HCT116 (cell line): ENCODE data around the gene ACBD6. TPM values are rescaled to one million over a fixed set of nuclear protein-coding genes. Genes with fewer than 3 reads are reported as not detected.

Source experiments
- ATAC-seq: fragments of 200-7000 bp; cut with Tn5 transposase; 2 replicates; pipeline ENCODE4 v1.9.1; 2020; ENCODE audit warnings: mild to moderate bottlenecking, moderate library complexity
- BruUV-seq: library from RNA; stranded (reverse); fragments of 400-500 nt; replicated peaks from 2 replicates; lab custom pipeline; 2021; lab: Mats Ljungman, UMichigan
- CTCF ChIA-PET: fragments of 300-600 bp; sonication (Branson Sonifier 250); formaldehyde crosslinking; loops from one replicate; lab custom pipeline; 2021; ENCODE audit warnings: antibody characterized with exemption; lab: Charles Lee
- POLR2A ChIA-PET: fragments of 300-600, 350-600 bp; sonication (Branson Sonifier 250); formaldehyde crosslinking; loops from one replicate; lab custom pipeline; 2021; ENCODE audit warnings: antibody characterized with exemption; lab: Charles Lee
- RAD21 ChIA-PET, 2 experiments: fragments of 300-600 bp; sonication (Branson Sonifier 250); formaldehyde crosslinking; loops; one replicate each; lab custom pipeline; 2023; ENCODE audit warnings: low total read pairs in 2 of 2; ENCODE audit not compliant: uncharacterized antibody in 2 of 2, unreplicated experiment in 2 of 2, low non-redundant PET in 1 of 2; lab: Charles Lee
- DNase-seq: peaks from one replicate; pipeline ENCODE4 v3.0.0-alpha.2; 2010; ENCODE audit warnings: low read depth, low spot score
- H2AFZ ChIP-seq: fragments of 200-600 bp; shearing (Covaris generic), sonication (generic); 2 replicates; pipeline ENCODE4 v1.6.1; 2017; ENCODE audit warnings: low read depth, mixed run types, mixed read lengths, antibody characterized with exemption, low read length; ENCODE audit not compliant: poor library complexity, severe bottlenecking
- H3K27ac ChIP-seq: 2 replicates; pipeline ENCODE4 v1.5.1; 2012; ENCODE audit warnings: low read depth, low read length
- H3K27me3 ChIP-seq: fragments of 200-600 bp; sonication (generic); 2 replicates; pipeline ENCODE4 v1.6.1; 2016; ENCODE audit warnings: mixed run types, low read length, mixed read lengths; ENCODE audit not compliant: insufficient read depth
- H3K36me3 ChIP-seq, 2 experiments: fragments of 200-500 bp in 1 of 2; fragments of 200-600 bp in 1 of 2; sonication (Bioruptor generic) in 1 of 2; sonication (generic) in 1 of 2; 2 replicates each; pipeline versions ENCODE4 v1.5.1 to v1.6.1; 2014 to 2016; ENCODE audit warnings: low read length in 2 of 2, inconsistent platforms in 1 of 2, mixed read lengths in 1 of 2, mixed run types in 1 of 2; ENCODE audit not compliant: insufficient read depth in 2 of 2, control insufficient read depth in 1 of 2
- H3K4me1 ChIP-seq, 2 experiments: fragments of 200-600 bp in 1 of 2; sonication (generic) in 1 of 2; 2 replicates each; pipeline versions ENCODE4 v1.5.1 to v1.6.1; 2012 to 2017; ENCODE audit warnings: low read length in 2 of 2, inconsistent platforms in 1 of 2, mild to moderate bottlenecking in 1 of 2, mixed read lengths in 1 of 2, mixed run types in 1 of 2, moderate library complexity in 1 of 2; ENCODE audit not compliant: insufficient read depth in 2 of 2, control insufficient read depth in 1 of 2
- H3K4me2 ChIP-seq: fragments of 200-600 bp; sonication (generic); 2 replicates; pipeline ENCODE4 v1.6.1; 2017; ENCODE audit warnings: mixed run types, low read length, mixed read lengths
- H3K4me3 ChIP-seq, 2 experiments: fragments of 200-600 bp in 1 of 2; sonication (generic) in 1 of 2; replicated peaks in 1 of 2; 2 replicates each; pipeline ENCODE4 v1.5.1; 2011 to 2016; ENCODE audit warnings: low read length in 2 of 2, control low read depth in 1 of 2, low read depth in 1 of 2, mild to moderate bottlenecking in 1 of 2, mixed read lengths in 1 of 2, mixed run types in 1 of 2
- H3K79me2 ChIP-seq: fragments of 200-600 bp; sonication (generic); 2 replicates; pipeline ENCODE4 v1.6.1; 2017; ENCODE audit warnings: mild to moderate bottlenecking, mixed run types, low read length, moderate library complexity, mixed read lengths; ENCODE audit not compliant: insufficient read depth
- H3K9ac ChIP-seq: fragments of 200-600 bp; sonication (generic); 2 replicates; pipeline ENCODE4 v1.6.1; 2016; ENCODE audit warnings: low read length, mixed read lengths
- H3K9me2 ChIP-seq: fragments of 200-600 bp; sonication (generic), shearing (Covaris generic); 2 replicates; pipeline ENCODE4 v1.6.1; 2017; ENCODE audit warnings: mixed run types, mild to moderate bottlenecking, moderate library complexity; ENCODE audit not compliant: insufficient read depth
- H3K9me3 ChIP-seq, 2 experiments: fragments of 200-500 bp in 1 of 2; fragments of 200-600 bp in 1 of 2; sonication (Bioruptor generic) in 1 of 2; sonication (generic) in 1 of 2; 2 replicates each; pipeline ENCODE4 v1.6.1; 2014 to 2017; ENCODE audit warnings: low read length in 2 of 2, mixed read lengths in 2 of 2, inconsistent platforms in 1 of 2, low read depth in 1 of 2, mild to moderate bottlenecking in 1 of 2, mixed run types in 1 of 2, moderate library complexity in 1 of 2; ENCODE audit not compliant: control insufficient read depth in 1 of 2, insufficient read depth in 1 of 2
- H4K20me1 ChIP-seq: fragments of 200-600 bp; sonication (generic), shearing (Covaris generic); 2 replicates; pipeline ENCODE4 v1.6.1; 2017; ENCODE audit warnings: mixed run types, mild to moderate bottlenecking, moderate library complexity; ENCODE audit not compliant: insufficient read depth
- ATF3 ChIP-seq: IDR thresholded peaks from 2 replicates; pipeline ENCODE4 v1.6.1; 2012
- CEBPB ChIP-seq: IDR thresholded peaks from 2 replicates; pipeline ENCODE4 v1.6.1; 2012; ENCODE audit warnings: low read depth
- CTCF ChIP-seq, 3 experiments: fragments of 200-600 bp in 1 of 3; sonication (generic) in 1 of 3; IDR thresholded peaks in 2 of 3; conservative IDR thresholded peaks in 1 of 3; 2 replicates each; pipeline ENCODE4 v1.5.1; 2012 to 2017; ENCODE audit warnings: low read depth in 2 of 3, low read length in 2 of 3, antibody characterized with exemption in 1 of 3, borderline replicate concordance in 1 of 3, control low read depth in 1 of 3, mild to moderate bottlenecking in 1 of 3, mixed read lengths in 1 of 3, mixed run types in 1 of 3, moderate library complexity in 1 of 3; ENCODE audit not compliant: insufficient read depth in 1 of 3
- FOSL1 ChIP-seq: IDR thresholded peaks from 2 replicates; pipeline ENCODE4 v1.6.1; 2012; ENCODE audit warnings: low read depth
- MAX ChIP-seq: IDR thresholded peaks from 2 replicates; pipeline ENCODE4 v1.6.1; 2012
- RAD21 ChIP-seq: IDR thresholded peaks from 2 replicates; pipeline ENCODE4 v1.6.1; 2012; ENCODE audit warnings: low read depth, mild to moderate bottlenecking
- REST ChIP-seq: IDR thresholded peaks from 2 replicates; pipeline ENCODE4 v1.6.1; 2012; ENCODE audit warnings: low read depth
- SIN3A ChIP-seq: IDR thresholded peaks from 2 replicates; pipeline ENCODE4 v1.6.1; 2012; ENCODE audit warnings: low read depth
- YY1 ChIP-seq: IDR thresholded peaks from 2 replicates; pipeline ENCODE4 v1.6.1; 2011; ENCODE audit warnings: low read length, low read depth, moderate library complexity, mild to moderate bottlenecking; ENCODE audit not compliant: insufficient replicate concordance; ENCODE audit errors: extremely low read depth
- ZNF274 ChIP-seq: fragments of 200-500 bp; sonication (Bioruptor generic); IDR thresholded peaks from 2 replicates; pipeline ENCODE4 v1.6.1; 2014; ENCODE audit warnings: mild to moderate bottlenecking, low read depth, low read length, inconsistent platforms
- intact Hi-C: fragments of 100-400 bp; cut with micrococcal nuclease; formaldehyde crosslinking; loops from 2 replicates; pipeline ENCODE4 v1.10.0; 2022
- total RNA-seq: library from RNA; stranded (reverse); gene quantifications from one replicate; pipeline ENCODE4 v1.2.1, GENCODE V29; 2021; ENCODE audit not compliant: unreplicated experiment

The ACBD6 gene
- total RNA-seq, 1 experiment from 2014 or later = 43.2 TPM

GRCh38 chr1:180501865-180502360 is 464 bp downstream of the ACBD6 start:
- ChIA-PET CTCF (interaction anchor here (1.0 to 2.5 kb wide), 5 partner anchors 14 to 796 kb away, joined by 3 to 9 read pairs (median 4); no protein-coding TSS in a partner anchor), RAD21 (no interaction called here), POLR2A (interaction anchor here (0.8 to 1.4 kb wide), 5 partner anchors 10 to 619 kb away, joined by 3 to 4 read pairs (median 3); partner anchors contain the start of gene TOR1AIP1)
- DNase-seq = no peak
- Histone ChIP-seq H3K4me3 (peak overlapping the region; percentile 92), H3K9me3 (no peaks in the 10 kb centered on the region), H3K79me2 (peaks cover 53% of the 10 kb centered on the region), H2AFZ (no peak overlapping the region), H3K36me3 (no peaks in the 10 kb centered on the region; a peak in 1 of 4 replicates), H3K9me2 (no peaks in the 10 kb centered on the region), H3K27me3 (no peaks in the 10 kb centered on the region), H4K20me1 (no peaks in the 10 kb centered on the region), H3K9ac (peak overlapping the region; percentile 93), H3K4me1 (peaks cover 7 to 28% of the 10 kb centered on the region in 2 experiments; a peak in 3 of 4 replicates), H3K4me2 (peak overlapping the region; percentile 84), H3K27ac (peak overlapping the region; percentile 71)
- BruUV-seq = no TSS peak
- TF ChIP-seq FOSL1 (no peak), CEBPB (no peak), YY1 (peak; percentile 3), CTCF (IDR thresholded peaks at IDR 0.05 in 2 of 3, conservative IDR thresholded peaks at IDR 0.05 in 1 of 3; ENCODE audit: borderline replicate concordance in 1 of 3, insufficient read depth in 1 of 3, low read depth in 2 of 3, low read length in 2 of 3) (0 out of 6 replicates have a peak, but pooled peaks of 1 of the 3 experiments have one; percentile 14), RAD21 (no peak), SIN3A (no peak; the same call in 1 of the 2 replicates), MAX (no peak), ZNF274 (no peak), ATF3 (no peak), REST (no peak)
- ATAC-seq = no peak
- intact Hi-C loops = loop anchor here (5.0 kb wide), 1 partner anchor 520 kb away; the partner anchor contains the start of gene STX6
